Dedifferentiated amniotic fluid mesenchymal stem cell (primary cell): ENCODE measurements around the gene SCN2A.

ENCODE experiments used
- DNase-seq: peaks from one replicate; pipeline ENCODE4 v3.0.0-alpha.2; 2016; ENCODE audit errors: extremely low spot score

The SCN2A gene

DNA sequence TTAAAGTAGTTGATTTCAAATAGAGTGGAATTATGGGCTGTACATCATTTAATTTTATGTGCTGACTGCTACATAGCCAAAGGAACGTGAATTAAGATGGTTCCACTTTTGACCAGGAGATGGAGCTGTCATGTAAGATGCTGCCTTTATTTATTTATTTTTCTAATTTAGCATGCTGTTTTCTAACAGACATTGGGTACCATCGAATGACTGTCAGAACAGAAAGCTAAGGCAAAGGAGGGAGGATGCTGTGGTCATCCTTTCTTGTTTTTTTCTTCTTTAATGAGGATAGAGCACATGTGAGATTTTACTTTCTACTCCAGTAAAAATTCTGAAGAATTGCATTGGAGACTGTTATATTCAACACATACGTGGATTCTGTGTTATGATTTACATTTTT is at the start of gene SCN2A:
TSS of gene SCN2A (plus strand) at position 185 of the 400 bp plus-strand sequence. CDS start 56,410 bp downstream, outside the sequence.
- peak; percentile 61 for DNase-seq

- DNase-seq = no peak
Measured at GRCh38 chr2:165191096-165191728, 48.0 kb upstream of the SCN2A start.

- DNase-seq = no peak
Measured at GRCh38 chr2:165192729-165193128, 46.5 kb upstream of the SCN2A start.

DNA sequence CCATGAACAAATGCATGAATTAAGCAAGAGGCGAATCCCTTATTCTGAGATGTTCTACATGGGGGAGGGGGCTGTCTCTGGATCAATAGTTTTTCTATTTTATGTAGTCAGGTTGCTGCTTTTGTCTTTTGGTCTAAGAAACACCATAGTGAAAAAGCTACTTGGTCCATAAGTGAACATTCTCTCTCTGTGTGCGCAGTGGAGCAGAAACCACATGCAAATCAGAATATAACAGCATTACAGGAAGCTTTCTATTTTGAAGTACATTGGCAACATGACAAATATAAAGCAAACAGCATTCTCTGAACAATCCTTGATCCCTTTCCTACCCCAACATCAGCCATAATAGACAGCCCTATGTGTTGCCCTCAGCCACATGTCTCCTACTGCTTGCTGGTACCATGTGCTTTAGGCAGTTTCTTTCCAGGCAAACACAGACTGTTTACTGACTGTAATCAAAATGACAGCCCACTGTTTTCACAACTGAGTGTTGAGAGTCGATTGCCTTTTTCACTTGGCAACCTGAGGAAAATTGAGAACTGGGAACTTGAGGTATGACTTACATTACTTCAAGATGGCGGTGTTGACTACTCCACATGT is 45.9 kb upstream of the SCN2A start:
- no peak for DNase-seq

DNA sequence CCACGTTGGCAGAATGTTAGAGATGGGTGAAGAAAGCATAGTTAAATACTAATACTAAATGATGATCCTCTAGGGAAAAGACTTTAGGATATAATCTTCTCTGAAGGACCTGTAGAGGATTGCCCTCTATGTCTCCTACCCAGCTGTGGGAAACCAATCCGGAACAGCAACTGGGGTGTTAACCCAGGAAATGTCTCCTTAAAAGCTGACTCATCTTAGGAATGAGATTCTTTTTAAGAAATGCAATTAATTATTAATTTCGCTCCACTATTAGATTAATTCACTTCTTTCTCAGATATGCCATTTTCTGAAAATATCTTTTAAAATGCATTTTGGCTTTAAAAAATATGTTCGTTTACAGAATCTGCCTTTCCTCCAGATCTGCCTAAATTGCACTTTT is 42.8 kb upstream of the SCN2A start:
- DNase-seq = no peak

GRCh38 chr2:165197346-165197745 is 41.9 kb upstream of the SCN2A start:
- DNase-seq = no peak

DNA sequence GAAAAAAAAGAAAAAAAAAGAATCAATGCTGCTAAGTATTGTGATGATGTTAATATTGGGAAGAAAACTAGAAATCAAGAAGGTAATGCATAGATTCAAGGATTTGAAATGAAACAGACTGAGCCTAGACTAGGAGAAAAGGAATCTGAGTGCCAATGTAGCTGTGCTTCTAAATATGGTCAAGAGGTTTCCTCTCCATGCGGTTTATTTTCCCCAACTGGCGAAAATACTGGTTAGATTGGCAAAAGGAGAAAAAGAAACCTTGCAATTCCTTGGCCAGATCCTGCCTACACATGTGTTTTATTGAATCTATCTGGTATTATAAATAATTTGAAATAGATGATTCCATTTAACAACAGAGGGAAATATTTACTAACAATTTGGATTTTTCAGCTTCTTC is 41.0 kb upstream of the SCN2A start:
- DNase-seq = no peak

- no peak for DNase-seq
Measured at GRCh38 chr2:165202239-165202638, 37.0 kb upstream of the SCN2A start.

DNA sequence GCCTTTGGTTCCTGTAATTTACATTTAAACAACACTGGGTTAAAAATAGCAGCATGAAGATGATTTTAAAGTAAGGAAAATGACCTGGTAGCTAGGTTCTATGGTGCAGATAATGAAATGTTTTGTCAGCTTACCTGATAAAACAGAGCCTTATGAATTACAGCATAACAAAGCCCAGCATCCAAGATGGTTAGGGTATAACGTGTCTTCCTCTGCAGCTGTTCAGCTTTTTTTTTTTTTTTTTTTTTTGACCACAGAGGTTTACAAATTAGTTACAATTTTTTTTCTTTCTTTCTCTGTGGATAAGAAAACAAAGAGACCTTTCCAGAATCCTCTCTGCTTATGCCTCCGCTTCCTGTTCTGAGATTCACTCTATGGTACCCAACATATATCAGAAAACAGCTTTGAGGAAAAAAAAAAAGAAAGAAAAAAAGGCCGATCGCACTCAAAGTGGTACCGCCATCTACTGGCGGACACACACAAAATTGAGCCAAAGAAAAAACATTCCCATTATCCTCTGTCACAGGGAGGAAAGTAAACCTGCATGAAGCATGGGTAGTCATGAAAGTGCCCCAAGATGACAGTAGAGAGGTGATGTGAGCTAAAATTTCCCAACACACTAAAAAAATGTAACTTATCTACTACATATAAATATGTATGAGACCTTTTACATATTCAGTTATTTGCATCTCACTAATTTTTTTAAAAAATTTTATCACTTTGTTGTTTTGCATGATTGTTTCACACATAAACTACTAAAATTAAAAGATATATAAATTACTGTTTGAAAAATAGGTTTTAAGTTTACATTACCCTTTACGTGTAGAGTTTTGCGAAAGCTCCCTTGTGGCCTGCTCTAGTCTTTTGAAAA is 35.3 kb upstream of the SCN2A start, which contains the start of gene SCN3A:
TSS of gene SCN3A (minus strand) at position 362 of the 871 bp plus-strand sequence. CDS start 27,656 bp downstream, outside the sequence.
- peak; percentile 49 for DNase-seq

GRCh38 chr2:165205865-165206264 is 33.3 kb upstream of the SCN2A start:
- no peak for DNase-seq

DNA sequence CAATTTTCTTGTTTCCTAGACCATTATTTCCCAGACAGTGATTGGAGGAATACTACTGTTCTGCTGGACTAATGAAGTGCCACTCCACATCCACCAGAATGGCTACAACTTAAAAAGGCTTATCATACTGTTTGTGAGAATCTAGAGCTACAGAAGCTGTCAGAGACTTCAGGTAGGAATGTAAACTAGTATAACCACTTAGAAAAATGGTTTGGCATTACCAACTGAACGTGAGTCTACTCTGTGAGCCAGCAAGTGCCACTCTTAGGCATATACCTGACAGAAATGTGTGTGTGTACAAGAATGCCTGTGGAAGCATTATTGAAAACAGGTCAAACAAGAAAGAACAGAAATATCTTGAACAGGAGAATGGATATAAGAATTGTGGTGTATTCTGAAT is 31.1 kb upstream of the SCN2A start:
- no peak for DNase-seq

DNA sequence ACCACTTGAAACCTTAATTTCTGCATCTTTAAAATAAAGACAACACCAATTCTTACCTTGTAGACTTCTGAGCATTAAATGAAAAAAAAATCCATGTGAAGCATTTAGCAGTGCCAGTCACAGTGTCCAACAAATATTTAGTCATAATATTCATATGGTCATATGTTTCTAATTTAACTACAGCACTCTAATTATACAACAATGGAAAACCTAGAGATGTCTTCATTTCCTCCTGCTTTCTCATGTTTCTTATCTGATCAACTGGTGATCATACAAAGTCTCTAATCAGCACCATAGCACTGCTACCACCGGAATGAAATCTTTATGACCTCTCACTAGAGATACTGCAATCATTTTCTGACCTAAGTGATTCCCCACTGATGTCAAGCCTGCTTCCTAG is 25.1 kb upstream of the SCN2A start:
- no peak for DNase-seq

DNA sequence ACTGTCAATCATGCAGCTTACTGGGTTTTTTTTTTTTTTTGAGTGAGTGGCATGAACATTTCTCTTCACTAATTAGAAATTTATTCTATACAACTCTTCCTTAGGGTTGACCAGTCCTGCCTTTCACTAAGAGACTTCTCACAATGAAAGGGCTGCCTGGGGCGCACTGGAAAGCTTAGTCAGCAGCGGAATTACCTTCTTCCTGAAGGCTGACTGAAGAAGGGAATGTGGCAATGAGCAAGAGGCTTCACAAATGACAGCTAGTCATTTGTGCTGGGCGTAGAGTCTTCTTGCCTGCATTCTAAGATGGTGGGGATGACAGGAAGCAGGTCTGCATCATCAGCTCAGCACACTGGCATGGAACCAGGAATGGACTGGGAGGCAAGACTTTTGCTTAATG is 19.7 kb upstream of the SCN2A start:
- DNase-seq = no peak

GRCh38 chr2:165224941-165225340 is 14.3 kb upstream of the SCN2A start:
- DNase-seq = no peak

- DNase-seq = no peak
Measured at GRCh38 chr2:165227571-165227970, 11.6 kb upstream of the SCN2A start.

DNA sequence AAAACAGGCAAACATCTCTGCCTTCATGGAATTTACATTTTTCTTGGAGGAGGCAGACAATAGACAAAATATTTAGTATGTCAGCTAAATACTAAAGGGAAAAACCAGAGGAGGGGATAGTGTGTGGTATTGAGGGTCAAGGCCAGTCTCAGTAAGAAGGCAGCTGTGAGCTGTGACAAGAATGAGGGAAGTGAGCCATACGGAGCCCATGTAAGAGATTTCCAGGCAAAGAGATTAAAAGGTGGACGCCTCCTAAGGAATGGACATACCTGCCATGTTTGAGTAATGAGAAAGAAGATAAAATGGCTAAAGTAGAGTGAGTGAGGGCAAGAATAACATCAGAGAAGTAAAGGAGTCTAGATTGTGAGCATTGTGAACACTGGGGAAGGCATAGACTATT is 2.2 kb upstream of the SCN2A start:
- no peak for DNase-seq

DNA sequence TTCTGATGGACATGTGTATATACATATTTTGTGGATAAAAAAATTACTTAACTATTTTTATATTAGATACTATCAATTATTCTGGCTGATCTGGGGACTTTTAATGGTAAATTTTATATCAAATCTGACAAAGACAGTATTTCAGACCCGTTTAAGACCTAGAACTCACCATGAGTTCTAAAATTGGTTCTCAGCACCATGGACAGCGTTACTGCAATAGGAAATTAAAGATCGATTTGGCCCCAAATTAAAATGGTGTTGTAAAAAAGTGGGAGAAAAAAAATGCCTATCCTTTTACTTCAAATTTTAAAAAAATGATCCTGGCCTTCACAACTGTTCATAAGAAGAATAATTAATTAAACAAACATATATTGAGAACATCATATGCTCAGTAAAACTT is 919 bp upstream of the SCN2A start:
- peak; percentile 17 for DNase-seq

- DNase-seq = no peak
Measured at GRCh38 chr2:165239856-165240515, 772 bp downstream of the SCN2A start.

- no peak for DNase-seq
Measured at GRCh38 chr2:165240916-165241315, 1.7 kb downstream of the SCN2A start.

DNA sequence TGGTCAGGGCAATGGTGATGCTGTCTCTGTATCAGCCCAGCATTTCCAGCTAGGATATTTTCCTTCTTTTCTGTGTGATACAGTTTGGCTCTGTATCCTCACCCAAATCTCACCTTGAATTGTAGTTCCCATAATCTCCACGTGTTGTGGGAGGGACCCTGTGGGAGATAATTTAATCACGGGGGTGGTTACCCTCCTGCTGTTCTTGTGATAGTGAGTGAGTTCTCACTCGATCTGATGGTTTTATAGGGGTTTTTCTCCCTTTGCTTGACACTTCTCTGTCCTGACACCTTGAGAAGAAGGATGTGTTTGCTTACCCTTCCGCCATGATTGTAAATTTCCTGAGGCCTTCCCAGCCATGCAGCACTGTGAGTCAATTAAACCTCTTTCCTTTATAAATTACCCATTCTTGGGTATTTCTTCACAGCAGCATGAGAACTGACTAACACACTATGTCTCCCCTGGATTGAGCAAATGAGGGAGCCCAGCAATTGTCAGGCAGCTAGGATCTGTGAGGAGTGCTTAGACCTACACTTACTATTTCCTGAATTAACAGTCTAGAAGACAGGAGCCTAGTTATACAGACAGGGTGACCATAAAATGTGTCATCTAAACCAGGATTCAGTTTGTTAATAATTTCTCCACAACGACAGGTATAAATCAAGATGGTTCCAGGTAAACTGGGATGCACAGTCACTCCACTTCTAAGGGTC is 6.0 kb downstream of the SCN2A start:
- no peak for DNase-seq

- DNase-seq = no peak
Measured at GRCh38 chr2:165248238-165248637, 9.0 kb downstream of the SCN2A start.

DNA sequence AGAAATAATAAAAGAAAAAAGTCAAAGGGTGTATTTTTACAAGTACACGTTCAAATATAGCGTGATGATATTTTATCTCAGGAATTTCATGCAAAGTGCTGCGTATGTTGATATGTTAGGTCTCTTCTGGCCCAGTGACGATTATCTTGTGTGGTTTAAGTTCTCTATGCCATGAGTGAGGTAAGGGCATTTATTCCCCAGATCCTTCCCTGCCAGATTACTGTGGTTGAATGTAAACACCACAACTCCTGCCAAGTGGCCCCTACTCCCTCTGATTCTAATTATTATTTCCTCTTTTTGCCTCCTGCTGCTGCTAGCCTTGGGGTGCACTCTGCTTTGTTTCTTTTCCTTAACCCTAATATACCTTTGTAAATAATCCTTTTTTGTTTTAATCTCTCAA is 12.2 kb downstream of the SCN2A start:
- no peak for DNase-seq
